IPS-20b (cell line): ENCODE measurements around the gene FARP1.

ENCODE experiments used
- H3K27ac ChIP-seq: one replicate; pipeline ENCODE4 v1.5.1; 2013; ENCODE audit warnings: low read length
- H3K27me3 ChIP-seq: 2 replicates; pipeline ENCODE4 v1.6.1; 2013; ENCODE audit warnings: mild to moderate bottlenecking, low read length, inconsistent platforms; ENCODE audit not compliant: insufficient read depth
- H3K36me3 ChIP-seq: 2 replicates; pipeline ENCODE4 v1.6.1; 2013; ENCODE audit warnings: low read depth, mild to moderate bottlenecking, inconsistent platforms, low read length, moderate library complexity; ENCODE audit not compliant: insufficient read depth
- H3K4me1 ChIP-seq: 2 replicates; pipeline ENCODE4 v1.6.1; 2013; ENCODE audit warnings: mild to moderate bottlenecking, control low read depth, inconsistent platforms, low read length, moderate library complexity; ENCODE audit not compliant: insufficient read depth
- H3K4me3 ChIP-seq: 2 replicates; pipeline ENCODE4 v1.5.1; 2013; ENCODE audit warnings: mild to moderate bottlenecking, low read length, inconsistent platforms
- H3K9ac ChIP-seq: 2 replicates; pipeline ENCODE4 v1.6.1; 2013; ENCODE audit warnings: low read depth, mild to moderate bottlenecking, inconsistent platforms, low read length, moderate library complexity
- H3K9me3 ChIP-seq: 2 replicates; pipeline ENCODE4 v1.6.1; 2013; ENCODE audit warnings: mild to moderate bottlenecking, low read depth, low read length, inconsistent platforms; ENCODE audit not compliant: insufficient read depth

FARP1 gene

DNA sequence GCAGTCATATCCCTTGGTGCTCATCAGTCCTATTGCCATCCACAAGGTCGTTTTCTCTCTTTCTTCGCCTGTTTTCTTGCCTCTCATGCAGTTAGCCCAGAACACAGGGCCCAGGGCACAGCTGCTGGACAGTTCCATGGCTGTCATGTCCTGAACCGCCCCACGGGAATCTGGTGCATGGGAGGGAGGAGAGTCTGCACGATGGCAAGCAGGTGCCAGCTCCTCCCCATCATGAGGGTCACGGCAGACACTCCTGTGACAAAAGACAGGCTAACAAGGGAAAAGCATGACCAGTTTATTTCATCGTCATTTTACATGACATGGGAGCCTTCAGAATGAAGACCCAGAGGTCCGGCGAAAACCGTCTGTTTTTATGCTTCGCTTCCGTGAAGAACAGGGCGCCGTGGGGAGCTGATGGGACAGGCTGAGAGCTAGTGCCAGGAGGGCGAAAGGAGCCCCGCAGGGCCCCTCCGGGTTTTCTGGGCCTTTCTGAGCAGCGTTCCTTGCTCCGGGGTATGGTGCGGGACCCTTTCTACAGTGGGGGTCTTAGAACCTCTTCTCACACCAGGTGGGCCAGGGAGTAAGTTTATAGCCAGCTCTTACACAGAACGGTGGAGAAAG is 298.3 kb downstream of the FARP1 start:
- Histone ChIP-seq H3K36me3 (peaks cover 46% of the 10 kb centered on the region), H3K4me3 (no peak overlapping the region)

DNA sequence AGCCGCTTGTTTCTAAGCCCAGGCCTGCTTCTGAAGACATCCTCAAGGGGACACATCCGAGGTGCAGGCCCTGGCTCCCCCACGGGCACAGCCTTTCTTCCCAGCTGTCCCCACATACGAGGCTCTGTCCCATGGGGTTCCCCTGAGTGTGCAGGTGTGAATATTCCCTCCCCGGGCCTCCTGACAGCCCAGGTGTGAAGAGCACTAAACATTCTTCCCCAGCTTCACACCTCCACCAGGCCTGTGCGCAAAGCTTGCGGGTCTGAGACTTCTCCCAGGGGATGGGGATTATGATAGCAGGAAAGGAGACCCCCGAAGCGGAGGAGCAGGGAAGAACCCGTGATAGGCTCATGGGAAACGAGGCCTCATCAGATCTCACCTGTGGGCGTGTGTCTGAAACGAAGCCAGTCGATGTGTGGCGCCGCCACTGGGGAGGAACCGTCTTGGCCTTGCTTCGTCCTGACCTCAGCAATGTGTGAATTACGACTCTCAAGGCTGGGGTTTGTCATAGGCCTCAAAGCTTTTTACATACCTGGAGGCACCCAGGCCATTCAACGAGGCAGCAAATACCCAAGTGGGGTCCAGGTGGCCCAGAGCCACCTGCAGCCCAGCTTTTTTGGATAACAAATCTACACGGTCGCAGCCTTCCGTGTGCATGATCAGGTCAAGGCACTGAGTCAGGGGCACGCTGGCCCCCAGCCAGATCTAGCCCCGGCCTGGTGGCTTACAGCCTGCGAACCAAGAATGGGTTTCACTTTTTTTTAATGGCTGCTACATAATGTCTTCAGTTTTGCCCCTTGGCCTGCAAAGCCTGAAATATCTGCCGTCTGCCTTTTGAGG is 299.7 kb downstream of the FARP1 start:
- H3K9me3 ChIP-seq = no peaks in the 10 kb centered on the region
- no peak overlapping the region for H3K9ac ChIP-seq
- H3K27ac ChIP-seq = no peak overlapping the region
- no peak overlapping the region for H3K4me3 ChIP-seq
- H3K36me3 ChIP-seq = peaks cover 46% of the 10 kb centered on the region
- no peaks in the 10 kb centered on the region for H3K27me3 ChIP-seq
- H3K4me1 ChIP-seq = no peaks in the 10 kb centered on the region; the same call in 1 of the 2 replicates

More for the DNA sequence above, 298.3 kb downstream of the FARP1 start:
- Histone ChIP-seq H3K9me3 (no peaks in the 10 kb centered on the region), H3K9ac (no peak overlapping the region), H3K27ac (no peak overlapping the region), H3K4me1 (no peaks in the 10 kb centered on the region; the same call in 1 of the 2 replicates), H3K27me3 (no peaks in the 10 kb centered on the region)

GRCh38 chr13:98443329-98443728 is 300.4 kb downstream of the FARP1 start:
- H3K4me3 ChIP-seq = no peak overlapping the region
- H3K27ac ChIP-seq = no peak overlapping the region
- H3K9me3 ChIP-seq = no peaks in the 10 kb centered on the region
- no peak overlapping the region for H3K9ac ChIP-seq
- H3K27me3 ChIP-seq = no peaks in the 10 kb centered on the region
- H3K36me3 ChIP-seq = peaks cover 52% of the 10 kb centered on the region
- H3K4me1 ChIP-seq = no peaks in the 10 kb centered on the region; the same call in 1 of the 2 replicates

GRCh38 chr13:98443800-98444325 is 301.0 kb downstream of the FARP1 start:
- H3K9ac ChIP-seq = no peak overlapping the region
- no peak overlapping the region for H3K4me3 ChIP-seq
- H3K4me1 ChIP-seq = no peaks in the 10 kb centered on the region; the same call in 1 of the 2 replicates
- peaks cover 56% of the 10 kb centered on the region for H3K36me3 ChIP-seq
- no peaks in the 10 kb centered on the region for H3K9me3 ChIP-seq
- no peaks in the 10 kb centered on the region for H3K27me3 ChIP-seq
- H3K27ac ChIP-seq = no peak overlapping the region

- no peaks in the 10 kb centered on the region for H3K27me3 ChIP-seq
- H3K36me3 ChIP-seq = peaks cover 56% of the 10 kb centered on the region
- no peak overlapping the region for H3K9ac ChIP-seq
- H3K9me3 ChIP-seq = no peaks in the 10 kb centered on the region
- H3K4me3 ChIP-seq = no peak overlapping the region
- H3K4me1 ChIP-seq = no peaks in the 10 kb centered on the region; the same call in 1 of the 2 replicates
- H3K27ac ChIP-seq = no peak overlapping the region
Observed at GRCh38 chr13:98444381-98444780, 301.5 kb downstream of the FARP1 start.

- Histone ChIP-seq H3K9me3 (no peaks in the 10 kb centered on the region), H3K27me3 (no peaks in the 10 kb centered on the region), H3K9ac (no peak overlapping the region), H3K4me1 (peaks cover 8% of the 10 kb centered on the region), H3K4me3 (no peak overlapping the region), H3K36me3 (peaks cover 61% of the 10 kb centered on the region), H3K27ac (no peak overlapping the region)
Observed at GRCh38 chr13:98445340-98446233, 302.7 kb downstream of the FARP1 start.

- H3K36me3 ChIP-seq = peaks cover 58% of the 10 kb centered on the region
- H3K27ac ChIP-seq = no peak overlapping the region
- no peak overlapping the region for H3K4me3 ChIP-seq
- peaks cover 15% of the 10 kb centered on the region for H3K4me1 ChIP-seq
- no peak overlapping the region for H3K9ac ChIP-seq
- no peaks in the 10 kb centered on the region for H3K27me3 ChIP-seq
- H3K9me3 ChIP-seq = no peaks in the 10 kb centered on the region
Observed at GRCh38 chr13:98446234-98446621, 303.3 kb downstream of the FARP1 start.

DNA sequence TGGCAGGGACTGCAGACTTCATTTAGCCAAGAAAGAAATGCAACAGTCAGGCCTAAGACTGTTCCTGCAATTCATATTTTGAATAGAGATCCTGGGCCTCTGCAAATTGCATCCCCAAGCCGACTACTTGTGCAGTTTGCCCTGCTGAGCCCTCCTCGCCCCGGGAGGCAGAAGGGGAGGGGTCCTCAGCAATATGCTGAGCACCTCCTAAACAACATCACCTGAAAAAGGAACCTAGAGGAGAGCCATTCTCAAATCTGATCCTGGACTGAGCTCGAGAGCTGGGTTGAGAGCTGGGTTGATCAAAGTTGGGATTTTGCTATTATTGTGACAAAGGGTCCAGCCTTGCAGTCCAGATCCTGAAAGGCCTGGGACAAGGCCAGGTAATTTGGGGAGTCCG is 304.2 kb downstream of the FARP1 start:
- H3K4me3 ChIP-seq = no peak overlapping the region

DNA sequence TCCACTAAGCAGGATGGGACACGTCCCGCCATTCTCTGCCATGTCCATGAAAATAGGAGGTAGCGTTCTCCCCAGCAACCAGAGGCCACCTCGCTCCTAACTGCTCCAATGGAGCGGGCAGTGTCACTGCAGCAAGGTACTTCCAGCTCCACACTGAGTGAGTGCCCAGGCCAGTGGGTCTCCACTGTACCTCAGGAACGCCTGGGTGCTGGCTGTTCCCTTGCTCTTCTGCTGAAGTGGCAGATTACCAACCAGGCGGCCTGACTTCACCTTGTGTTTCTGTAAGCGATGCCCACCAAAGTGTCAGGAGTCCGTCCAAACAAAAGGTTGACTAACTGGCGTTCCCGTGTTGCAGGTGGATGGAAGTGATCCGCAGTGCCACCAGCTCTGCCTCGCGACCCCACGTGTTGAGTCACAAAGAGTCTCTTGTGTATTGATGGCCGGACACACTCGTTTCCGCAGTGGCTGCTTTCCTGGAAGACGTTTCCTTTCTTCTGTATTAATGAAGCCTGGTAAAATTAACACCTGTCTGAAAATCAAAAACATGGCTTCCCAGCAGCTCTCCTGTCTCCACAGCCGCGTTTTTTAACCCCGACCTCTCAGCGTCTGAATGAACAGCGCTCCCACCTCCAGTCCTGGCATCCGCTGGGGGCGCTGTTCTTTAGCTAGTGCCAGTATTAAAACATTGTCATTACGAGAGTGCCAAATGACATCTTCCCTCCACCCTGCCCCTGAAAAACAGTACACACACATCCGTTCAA is 305.2 kb downstream of the FARP1 start:
- H3K9ac ChIP-seq = no peak overlapping the region
- peaks cover 16% of the 10 kb centered on the region for H3K4me1 ChIP-seq
- H3K9me3 ChIP-seq = no peaks in the 10 kb centered on the region
- H3K4me3 ChIP-seq = no peak overlapping the region
- no peak overlapping the region for H3K27ac ChIP-seq
- H3K27me3 ChIP-seq = no peaks in the 10 kb centered on the region
- H3K36me3 ChIP-seq = peaks cover 65% of the 10 kb centered on the region

More for the DNA sequence above, 304.2 kb downstream of the FARP1 start:
- Histone ChIP-seq H3K27me3 (no peaks in the 10 kb centered on the region), H3K9me3 (no peaks in the 10 kb centered on the region), H3K4me1 (peaks cover 16% of the 10 kb centered on the region), H3K9ac (no peak overlapping the region), H3K27ac (no peak overlapping the region), H3K36me3 (peaks cover 59% of the 10 kb centered on the region)

DNA sequence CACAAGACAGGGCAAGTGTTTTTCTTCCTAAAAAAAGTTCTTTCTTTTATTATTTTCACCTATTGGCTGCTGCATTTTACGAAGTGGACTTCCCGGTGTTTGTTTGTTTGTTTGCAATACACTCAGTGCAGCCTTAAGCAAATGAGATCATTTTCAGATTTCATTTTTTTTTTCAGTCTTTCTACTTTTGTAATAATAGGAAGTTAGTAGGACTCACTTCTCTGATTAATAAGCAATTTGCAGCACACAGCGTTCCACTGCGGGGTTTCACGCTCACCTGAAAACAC is 305.7 kb downstream of the FARP1 start:
- peaks cover 16% of the 10 kb centered on the region for H3K4me1 ChIP-seq
- no peaks in the 10 kb centered on the region for H3K27me3 ChIP-seq
- no peak overlapping the region for H3K9ac ChIP-seq
- H3K9me3 ChIP-seq = no peaks in the 10 kb centered on the region
- H3K36me3 ChIP-seq = peaks cover 70% of the 10 kb centered on the region
- no peak overlapping the region for H3K4me3 ChIP-seq
- no peak overlapping the region for H3K27ac ChIP-seq

DNA sequence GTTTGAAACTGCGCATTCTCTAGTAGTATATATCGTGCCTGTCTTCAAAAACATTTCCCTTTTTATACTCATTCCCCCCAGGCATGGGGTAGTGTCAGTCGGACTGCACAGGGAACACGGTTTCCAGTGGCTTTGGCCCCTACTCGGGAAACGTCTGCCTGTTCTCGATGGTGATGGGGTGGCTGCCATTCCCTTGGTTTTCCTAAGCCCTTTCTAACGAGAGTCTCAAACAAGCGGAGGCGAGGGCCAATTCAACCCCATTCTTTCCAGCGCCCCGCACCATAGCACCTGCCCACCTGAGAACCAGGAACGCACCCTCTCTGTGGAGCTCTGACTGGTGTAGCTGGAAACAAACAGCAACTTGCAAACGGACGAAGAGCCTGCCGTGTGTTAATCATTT is 306.4 kb downstream of the FARP1 start:
- Histone ChIP-seq H3K27ac (no peak overlapping the region), H3K4me3 (no peak overlapping the region), H3K9ac (no peak overlapping the region), H3K9me3 (no peaks in the 10 kb centered on the region), H3K36me3 (peaks cover 77% of the 10 kb centered on the region), H3K4me1 (peaks cover 16% of the 10 kb centered on the region), H3K27me3 (no peaks in the 10 kb centered on the region)
